HG03039 (cell line): ENCODE results near the gene ABHD16A.

Experiments
- ATAC-seq: cut with Tn5 transposase; IDR thresholded peaks from one replicate; pipeline ENCODE4 v1.9.1; 2021; ENCODE audit warnings: mild to moderate bottlenecking, moderate library complexity; ENCODE audit not compliant: unreplicated experiment

Gene ABHD16A

GRCh38 chr6:31642798-31643570 lies 60.1 kb downstream of the ABHD16A start:
- no peak for ATAC-seq

- no peak for ATAC-seq
These were observed 61.8 kb downstream of the ABHD16A start for GRCh38 chr6:31641370-31641769.

GRCh38 chr6:31640612-31641011 lies 62.5 kb downstream of the ABHD16A start:
- ATAC-seq, result no peak

- no peak for ATAC-seq
These were observed 63.7 kb downstream of the ABHD16A start for GRCh38 chr6:31639449-31639861.

- no peak for ATAC-seq
These were observed 64.1 kb downstream of the ABHD16A start for GRCh38 chr6:31639043-31639442.
